Globus pallidus (tissue), 1 donor: ENCODE results near the gene SEMA4B.
"Not testable (repeated sequence)": the region's sequence is repeated elsewhere in the genome, so short reads cannot be mapped to it uniquely, and the experiment has no call there.

Source experiments
- DNase-seq: peaks from one replicate; pipeline ENCODE4 v3.0.0-alpha.2; 2015; ENCODE audit warnings: low spot score

The SEMA4B gene

DNA sequence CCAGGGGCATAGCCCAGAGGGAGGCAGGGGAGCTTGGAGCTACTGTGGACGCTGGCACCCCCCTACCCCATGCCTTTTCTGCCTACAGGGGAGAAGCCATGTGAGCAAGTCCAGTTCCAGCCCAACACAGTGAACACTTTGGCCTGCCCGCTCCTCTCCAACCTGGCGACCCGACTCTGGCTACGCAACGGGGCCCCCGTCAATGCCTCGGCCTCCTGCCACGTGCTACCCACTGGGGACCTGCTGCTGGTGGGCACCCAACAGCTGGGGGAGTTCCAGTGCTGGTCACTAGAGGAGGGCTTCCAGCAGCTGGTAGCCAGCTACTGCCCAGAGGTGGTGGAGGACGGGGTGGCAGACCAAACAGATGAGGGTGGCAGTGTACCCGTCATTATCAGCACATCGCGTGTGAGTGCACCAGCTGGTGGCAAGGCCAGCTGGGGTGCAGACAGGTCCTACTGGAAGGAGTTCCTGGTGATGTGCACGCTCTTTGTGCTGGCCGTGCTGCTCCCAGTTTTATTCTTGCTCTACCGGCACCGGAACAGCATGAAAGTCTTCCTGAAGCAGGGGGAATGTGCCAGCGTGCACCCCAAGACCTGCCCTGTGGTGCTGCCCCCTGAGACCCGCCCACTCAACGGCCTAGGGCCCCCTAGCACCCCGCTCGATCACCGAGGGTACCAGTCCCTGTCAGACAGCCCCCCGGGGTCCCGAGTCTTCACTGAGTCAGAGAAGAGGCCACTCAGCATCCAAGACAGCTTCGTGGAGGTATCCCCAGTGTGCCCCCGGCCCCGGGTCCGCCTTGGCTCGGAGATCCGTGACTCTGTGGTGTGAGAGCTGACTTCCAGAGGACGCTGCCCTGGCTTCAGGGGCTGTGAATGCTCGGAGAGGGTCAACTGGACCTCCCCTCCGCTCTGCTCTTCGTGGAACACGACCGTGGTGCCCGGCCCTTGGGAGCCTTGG lies 27.0 kb downstream of the SEMA4B start:
- no peak for DNase-seq

- no peak for DNase-seq
These were observed 27.8 kb downstream of the SEMA4B start for GRCh38 chr15:90228960-90229359.

GRCh38 chr15:90230071-90230494 lies 29.0 kb downstream of the SEMA4B start:
- DNase-seq: peak; percentile 42

DNA sequence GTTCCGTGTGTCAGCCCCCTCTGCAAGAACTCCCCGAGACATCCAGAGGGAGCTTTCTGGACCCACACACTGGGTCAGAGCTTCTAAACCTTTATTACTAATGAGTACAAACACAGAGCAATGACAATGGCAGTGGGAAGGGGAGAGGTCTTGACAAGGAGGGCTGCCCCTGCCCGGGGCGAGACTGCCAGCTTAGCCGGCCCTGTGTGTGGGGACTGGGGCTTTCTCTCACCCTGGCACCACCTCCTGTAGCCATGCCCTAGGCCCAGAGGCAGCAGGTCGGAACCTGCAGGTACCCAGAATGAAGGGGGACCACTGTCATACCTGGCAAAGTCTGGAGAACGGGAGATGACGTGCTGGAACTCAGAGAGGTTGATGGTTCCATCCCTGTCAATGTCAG lies 29.5 kb downstream of the SEMA4B start:
- no peak for DNase-seq

DNA sequence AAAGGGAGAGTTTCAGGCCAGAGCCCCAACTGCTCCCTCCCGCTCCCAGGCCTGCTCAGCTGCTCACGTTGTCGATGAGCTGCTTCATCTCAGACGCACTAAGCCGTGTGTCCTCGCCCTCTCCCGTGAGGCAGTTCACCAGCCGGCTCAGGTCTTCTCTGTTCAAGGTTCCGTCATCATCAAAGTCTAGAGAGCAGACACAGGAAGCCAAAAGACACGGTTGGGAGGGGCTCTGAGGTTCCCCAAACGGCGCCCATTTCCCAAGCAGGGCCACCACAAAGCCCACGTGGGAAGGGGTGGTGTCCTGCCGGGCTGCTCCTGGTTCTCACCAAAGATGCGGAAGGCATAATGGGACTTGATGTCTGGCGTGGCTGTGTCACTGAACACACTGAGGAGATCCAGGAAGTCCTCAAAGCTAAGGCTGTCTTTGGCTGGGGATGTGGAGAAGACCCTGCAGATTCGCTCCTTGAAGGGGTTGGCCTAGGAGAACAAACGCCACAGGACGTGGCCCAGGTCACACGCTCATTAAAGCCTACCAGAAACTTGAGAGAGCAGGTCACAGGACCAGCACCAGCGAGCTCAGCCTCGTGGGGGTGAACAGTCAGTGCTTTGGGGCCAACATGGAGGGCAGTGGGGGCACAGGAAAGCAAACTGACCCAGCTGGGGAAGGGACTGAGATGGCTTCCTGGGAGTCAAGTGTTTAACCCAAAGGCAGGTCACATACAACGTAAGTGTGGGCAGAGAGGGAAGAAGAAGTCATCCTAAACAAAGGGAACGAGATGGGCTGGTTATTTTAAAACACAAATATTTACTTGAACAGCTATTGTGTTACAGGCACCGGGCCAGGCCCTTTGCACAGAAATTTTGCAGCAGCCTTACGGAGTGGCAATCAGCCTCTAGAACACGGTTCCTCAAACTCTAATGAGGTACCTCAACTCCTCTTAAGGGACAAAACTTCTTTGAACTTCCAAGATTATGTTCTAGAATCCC lies 30.2 kb downstream of the SEMA4B start:
- no peak for DNase-seq

DNA sequence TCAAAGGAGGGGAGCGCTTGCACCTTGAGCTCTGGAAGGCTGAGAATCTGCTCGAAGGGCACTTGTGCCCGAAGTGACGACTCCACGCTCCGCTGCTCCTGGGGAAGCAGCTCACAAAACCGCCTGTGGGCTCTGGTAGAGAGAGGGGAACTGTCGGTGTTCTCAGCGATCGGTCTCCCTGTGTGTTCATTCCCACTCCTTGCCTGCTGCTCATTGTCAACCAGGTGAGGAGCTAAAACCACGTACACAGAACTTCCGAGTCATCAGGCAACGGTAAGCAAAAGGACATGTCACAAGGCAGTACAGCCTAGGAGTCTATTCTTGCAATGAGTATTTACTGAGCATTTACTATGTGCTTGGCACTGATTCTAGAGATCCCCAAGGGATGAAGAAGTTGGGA lies 31.1 kb downstream of the SEMA4B start:
- no peak for DNase-seq

DNA sequence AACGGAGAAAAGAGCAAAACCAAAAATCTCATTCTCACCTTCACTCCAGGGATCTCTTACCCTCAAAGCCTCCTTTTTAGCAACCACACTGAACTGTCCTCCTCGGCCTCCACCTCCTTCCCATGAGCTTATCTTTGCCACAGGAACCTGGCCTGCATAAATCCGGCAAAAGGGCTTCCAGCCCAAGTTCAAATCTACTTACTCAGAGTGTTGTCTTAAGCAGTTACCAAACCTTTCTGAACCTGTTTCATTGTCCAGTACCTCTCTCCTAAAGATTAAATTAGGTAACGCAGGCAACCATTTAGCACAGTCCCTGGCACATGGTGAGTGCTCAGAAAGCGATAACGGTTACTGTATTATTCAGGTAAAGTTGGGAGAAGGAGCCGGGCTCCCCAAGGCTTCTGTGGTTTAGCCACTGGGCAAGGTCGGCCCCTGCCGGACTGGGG lies 31.8 kb downstream of the SEMA4B start:
- DNase-seq: no peak

DNA sequence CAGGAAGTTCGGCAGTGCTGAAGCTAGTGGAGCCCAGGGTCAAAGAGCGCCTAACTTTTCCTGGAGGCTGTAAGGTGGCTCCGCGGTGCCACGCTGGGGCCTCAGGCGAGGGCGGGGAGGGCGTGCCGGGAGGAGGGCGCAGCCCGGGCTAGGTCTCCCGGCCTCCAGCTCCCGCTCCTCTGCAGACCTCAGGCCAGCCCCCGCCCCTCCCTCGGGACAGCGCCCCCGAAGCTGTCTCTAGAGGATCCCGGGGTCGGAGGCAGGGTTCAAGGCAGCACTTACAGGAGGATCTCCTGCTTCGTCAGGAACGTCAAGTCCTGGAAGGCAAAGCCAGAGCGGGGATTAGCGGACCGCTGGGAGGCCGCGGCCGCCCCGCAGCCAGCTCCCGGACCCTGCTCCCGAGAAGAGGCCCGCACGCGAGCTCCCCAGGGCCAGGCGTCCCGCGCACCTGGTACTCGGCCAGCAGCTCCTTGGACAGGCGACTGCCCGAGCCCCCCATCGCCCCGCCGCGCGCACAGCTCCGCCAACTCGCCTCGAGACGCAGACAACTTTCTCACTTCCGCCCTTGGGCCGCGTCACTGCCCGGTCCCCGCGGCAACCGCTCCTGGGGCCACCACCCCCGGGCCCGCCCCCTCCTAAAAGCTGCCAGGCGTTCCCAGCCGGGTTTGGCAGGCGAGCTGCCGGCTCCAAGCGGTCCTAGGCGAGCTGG lies 32.4 kb downstream of the SEMA4B start, which contains the start of gene CIB1:
CIB1 (minus strand) TSS at position 555 of the 709 bp plus-strand sequence; CDS start at position 499, 56 bp downstream.
- peak; percentile 98 for DNase-seq

GRCh38 chr15:90234096-90234988 lies 33.2 kb downstream of the SEMA4B start, which contains the start of gene GDPGP1:
TSS of gene GDPGP1 (plus strand) at chr15:90234209. CDS start at chr15:90240909, 6,700 bp downstream.
- peak; percentile 37 for DNase-seq

- no peak for DNase-seq
These were observed 38.2 kb downstream of the SEMA4B start for GRCh38 chr15:90239371-90239770.

DNA sequence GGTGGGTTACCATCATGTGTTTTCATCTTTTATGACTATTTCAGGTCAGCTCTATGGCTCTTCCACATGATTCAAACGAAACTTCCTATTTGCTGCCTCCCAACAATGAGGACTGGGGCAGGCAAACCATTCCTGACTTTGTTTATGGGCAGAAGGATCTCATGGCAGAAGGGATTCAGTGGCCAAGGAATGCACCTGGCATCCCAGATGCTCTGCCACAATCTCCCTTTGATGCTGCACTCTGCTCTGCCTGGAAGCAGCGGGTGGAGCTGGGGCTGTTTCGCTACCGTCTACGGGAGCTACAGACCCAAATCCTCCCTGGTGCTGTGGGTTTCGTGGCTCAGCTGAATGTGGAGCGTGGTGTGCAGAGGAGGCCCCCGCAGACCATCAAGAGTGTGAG lies 39.7 kb downstream of the SEMA4B start:
- no peak for DNase-seq

DNA sequence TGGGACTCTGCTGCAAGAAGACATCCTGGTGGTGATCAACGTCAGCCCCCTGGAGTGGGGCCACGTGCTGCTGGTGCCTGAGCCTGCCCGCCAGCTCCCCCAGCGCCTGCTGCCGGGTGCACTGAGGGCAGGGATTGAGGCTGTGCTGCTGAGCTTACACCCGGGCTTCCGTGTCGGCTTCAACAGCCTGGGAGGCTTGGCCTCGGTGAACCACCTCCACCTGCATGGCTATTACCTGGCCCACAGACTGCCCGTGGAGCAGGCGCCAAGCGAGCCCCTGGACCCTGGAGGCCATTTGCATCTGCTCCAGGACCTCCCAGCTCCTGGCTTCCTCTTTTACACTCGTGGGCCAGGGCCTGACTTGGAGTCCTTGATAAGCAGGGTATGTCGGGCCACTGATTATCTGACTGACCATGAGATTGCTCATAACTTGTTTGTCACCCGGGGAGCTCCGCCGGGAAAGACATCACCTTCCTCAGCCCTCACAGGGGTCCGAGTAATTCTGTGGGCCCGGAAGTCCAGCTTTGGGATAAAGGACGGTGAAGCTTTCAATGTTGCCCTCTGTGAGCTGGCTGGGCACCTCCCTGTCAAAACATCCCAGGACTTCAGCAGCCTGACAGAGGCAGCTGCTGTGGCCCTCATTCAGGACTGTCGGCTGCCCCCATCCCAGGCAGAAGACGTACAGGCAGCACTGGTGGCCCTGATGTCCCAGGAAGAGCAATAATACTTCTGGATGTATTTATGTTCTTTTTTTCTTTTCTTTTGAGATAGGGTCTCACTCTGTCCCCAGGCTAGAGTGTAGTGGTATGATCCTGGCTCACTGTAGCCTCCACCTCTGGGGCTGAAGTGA lies 40.4 kb downstream of the SEMA4B start:
- DNase-seq: no peak

DNA sequence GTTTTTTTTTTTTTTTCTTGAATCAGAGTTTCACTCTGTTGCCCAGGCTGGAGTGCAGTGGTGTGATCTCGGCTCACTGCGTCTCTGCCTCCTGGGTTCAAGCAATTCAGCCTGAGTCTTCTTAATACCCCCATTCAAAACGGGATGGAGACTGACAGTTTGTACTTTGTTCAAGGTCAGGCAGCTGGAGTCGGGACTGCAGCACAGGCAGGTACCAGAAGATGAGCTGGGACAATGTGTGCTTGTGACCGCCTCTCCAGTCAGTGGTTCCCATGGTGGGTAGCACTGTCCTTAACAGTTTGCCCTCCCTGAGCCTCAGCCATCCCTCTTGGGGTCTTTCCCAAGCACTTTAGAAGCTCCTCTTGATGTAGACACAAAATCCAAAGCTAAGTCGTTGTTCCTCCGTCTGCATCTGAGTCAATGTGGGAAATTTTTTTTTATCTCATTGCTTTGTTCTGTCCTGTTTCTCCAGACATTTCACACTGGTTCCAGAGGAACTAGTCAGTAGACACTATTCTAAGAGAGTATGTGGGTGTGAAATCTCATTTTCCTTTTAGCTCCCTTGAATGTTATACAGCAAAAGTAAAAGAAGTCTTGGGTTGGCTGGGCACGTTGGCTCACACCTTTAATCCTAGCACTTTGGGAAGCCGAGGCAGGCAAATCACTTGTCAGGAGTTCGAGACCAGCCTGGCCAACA lies 43.0 kb downstream of the SEMA4B start:
- DNase-seq: no peak

DNA sequence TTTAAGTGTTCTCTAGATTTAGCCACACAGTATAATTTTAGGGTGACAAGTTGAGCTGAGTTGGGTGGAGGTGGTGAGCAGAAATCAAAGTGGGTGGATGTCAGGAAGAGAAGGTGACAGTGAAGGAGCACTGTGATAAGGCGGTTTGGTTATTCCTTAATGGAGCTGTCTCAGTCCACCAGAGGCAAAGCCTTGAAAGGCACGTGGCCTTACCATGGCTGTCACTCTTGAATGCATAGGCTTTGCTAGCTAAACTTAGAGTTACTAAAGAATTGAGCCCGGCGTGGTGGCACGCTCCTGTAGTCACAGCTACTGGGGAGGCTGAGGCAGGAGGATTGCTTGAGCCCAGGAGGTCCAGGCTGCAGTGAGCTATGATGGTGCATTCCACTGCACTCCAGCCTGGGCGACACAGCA lies 47.7 kb downstream of the SEMA4B start:
- DNase-seq: no peak

GRCh38 chr15:90249203-90249863 lies 48.2 kb downstream of the SEMA4B start, which contains the start of gene TTLL13:
TSS of gene TTLL13 (plus strand) at chr15:90249556. CDS start at chr15:90250631, 1,075 bp downstream.
- DNase-seq: peak; percentile 76

DNA sequence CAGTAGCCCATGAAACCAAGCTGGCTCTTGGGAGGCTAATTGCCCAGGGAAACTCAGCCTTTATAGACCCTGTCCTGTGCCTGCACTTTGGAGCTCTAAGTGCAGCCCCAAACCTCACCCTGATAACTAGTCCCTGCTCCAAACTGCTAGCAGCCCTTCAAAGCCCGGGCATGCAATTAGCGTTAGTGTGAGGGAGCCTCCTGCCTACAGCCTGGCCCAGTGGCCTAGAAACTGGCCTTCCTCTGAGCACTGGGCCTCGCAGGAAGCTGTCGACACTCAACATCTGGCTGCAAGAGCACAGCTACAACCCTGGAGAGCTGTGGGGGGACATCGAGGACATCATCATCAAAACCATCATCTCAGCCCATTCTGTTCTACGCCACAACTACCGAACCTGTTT lies 56.6 kb downstream of the SEMA4B start:
- no peak for DNase-seq

GRCh38 chr15:90259524-90259923 lies 58.4 kb downstream of the SEMA4B start:
- no peak for DNase-seq

- DNase-seq: not testable (repeated sequence)
These were observed 59.6 kb downstream of the SEMA4B start for GRCh38 chr15:90260731-90261130.
